ENCODE results near the gene MCU.

- TF ChIP-seq CTCF (conservative IDR thresholded peaks at IDR 0.05 in 1 of 2, IDR thresholded peaks at IDR 0.05 in 1 of 2; ENCODE audit: low read depth in 1 of 2, low read length in 2 of 2) = no peak
- no peak for TF ChIP-seq EZH2 (IDR thresholded peaks at IDR 0.05; ENCODE audit: low read length, missing control alignments)
These were observed 126.1 kb downstream of the MCU start for GRCh38 chr10:72818076-72818475.

Measured in fibroblast of lung (primary cell).